A549 (cell line): ENCODE results near the gene GFER. TPM values are rescaled to one million over a fixed set of nuclear protein-coding genes. Genes with fewer than 3 reads are reported as not detected.

Experiments
- ATAC-seq, 2 experiments: fragments of 200-7000 bp in 1 of 2; fragments of >200 bp in 1 of 2; cut with Nextera tagmentation in 1 of 2; cut with Tn5 transposase in 1 of 2; 3 replicates each; pipeline versions ENCODE4 v1.8.0 to v1.9.1; 2018 to 2020; ENCODE audit warnings: mild to moderate bottlenecking in 1 of 2, moderate library complexity in 1 of 2
- CTCF ChIA-PET: fragments of 300-600 bp; sonication (Branson Sonifier 250); formaldehyde crosslinking; extraction: SDS; loops from one replicate; lab custom pipeline; 2021; ENCODE audit warnings: antibody characterized with exemption, inconsistent platforms; lab: Yijun Ruan, JAX
- POLR2A ChIA-PET: fragments of 350-600 bp; formaldehyde crosslinking; extraction: SDS; loops from one replicate; lab custom pipeline; 2021; ENCODE audit warnings: antibody characterized with exemption, inconsistent platforms; lab: Yijun Ruan, JAX
- DNase-seq, 2 experiments: peaks; one replicate each; pipeline versions ENCODE4 v3.0.0 to v3.0.0-alpha.2; 2011 to 2016; ENCODE audit warnings: low read depth in 1 of 2, low spot score in 1 of 2
- FAIRE-seq: peaks from 2 replicates; lab custom pipeline; 2011; peaks lifted over from hg19 to GRCh38; lab: Jason Lieb, UNC
- H3K27ac ChIP-seq, 2 experiments: fragments of >200 bp; sonication (Bioruptor Twin); formaldehyde crosslinking; 3 replicates each; pipeline ENCODE4 v1.5.1; 2016 to 2017
- H3K4me1 ChIP-seq: fragments of >200 bp; sonication (Bioruptor Twin); formaldehyde crosslinking; 3 replicates; pipeline ENCODE4 v1.6.1; 2016
- H3K4me2 ChIP-seq: fragments of >200 bp; sonication (Bioruptor Twin); formaldehyde crosslinking; 3 replicates; pipeline ENCODE4 v1.6.1; 2016
- H3K4me3 ChIP-seq: fragments of >200 bp; sonication (Bioruptor Twin); formaldehyde crosslinking; 3 replicates; pipeline ENCODE4 v1.5.1; 2016
- H3K9me3 ChIP-seq: fragments of >200 bp; sonication (Bioruptor Twin); formaldehyde crosslinking; 3 replicates; pipeline ENCODE4 v1.6.1; 2016
- BHLHE40 ChIP-seq: IDR thresholded peaks from 2 replicates; pipeline ENCODE4 v1.6.1; 2012; ENCODE audit warnings: low read depth, low read length, inconsistent platforms
- CEBPB ChIP-seq, 2 experiments: fragments of >200 bp in 1 of 2; sonication (Bioruptor Twin) in 1 of 2; formaldehyde crosslinking in 1 of 2; IDR thresholded peaks; 2 replicates each; pipeline ENCODE4 v1.6.1; 2012 to 2016
- CHD2 ChIP-seq: fragments of 150-350 bp; IDR thresholded peaks from 2 replicates; pipeline ENCODE4 v1.6.1; 2014; ENCODE audit warnings: low read length; ENCODE audit not compliant: partially characterized antibody
- CHD4 ChIP-seq: fragments of 200-600 bp; sonication (generic); IDR thresholded peaks from 2 replicates; pipeline ENCODE4 v1.6.1; 2016; ENCODE audit warnings: antibody characterized with exemption, mild to moderate bottlenecking, borderline replicate concordance
- EHMT2 ChIP-seq: fragments of 200-600 bp; sonication (generic); IDR thresholded peaks from 2 replicates; pipeline ENCODE4 v1.6.1; 2016; ENCODE audit warnings: antibody characterized with exemption, low read depth, mild to moderate bottlenecking, moderate library complexity
- FOSB ChIP-seq: fragments of 250-450 bp; sonication (Bioruptor Pico); IDR thresholded peaks from 2 replicates; pipeline ENCODE4 v1.5.0; 2020; ENCODE audit warnings: mild to moderate bottlenecking, moderate library complexity
- FOSL2 ChIP-seq, 2 experiments: fragments of 450-650 bp in 1 of 2; fragments of >200 bp in 1 of 2; sonication (Bioruptor Twin) in 1 of 2; formaldehyde crosslinking; IDR thresholded peaks; 2 replicates each; pipeline versions ENCODE4 v1.5.0 to v1.6.1; 2016 to 2020; ENCODE audit warnings: mild to moderate bottlenecking in 1 of 2, moderate library complexity in 1 of 2
- HDAC2 ChIP-seq: fragments of 200-600 bp; sonication (generic); IDR thresholded peaks from 2 replicates; pipeline ENCODE4 v1.6.1; 2016
- HEYL ChIP-seq: fragments of 250-450 bp; sonication (Bioruptor Pico); IDR thresholded peaks from 2 replicates; pipeline ENCODE4 v1.8.0; 2021; ENCODE audit warnings: mild to moderate bottlenecking, moderate library complexity
- HOXB13 ChIP-seq: fragments of 250-450 bp; sonication (Bioruptor Pico); IDR thresholded peaks from 2 replicates; pipeline ENCODE4 v1.5.0; 2020; ENCODE audit warnings: low read depth, mild to moderate bottlenecking, moderate library complexity
- HOXB5 ChIP-seq: fragments of 250-450 bp; sonication (Bioruptor Pico); IDR thresholded peaks from 2 replicates; pipeline ENCODE4 v1.5.0; 2020; ENCODE audit warnings: mild to moderate bottlenecking, moderate library complexity
- JUNB ChIP-seq: fragments of >200 bp; sonication (Bioruptor Twin); formaldehyde crosslinking; IDR thresholded peaks from 2 replicates; pipeline ENCODE4 v1.6.1; 2016
- MAFK ChIP-seq: fragments of 450-650 bp; IDR thresholded peaks from 2 replicates; pipeline ENCODE4 v1.6.1; 2014; ENCODE audit not compliant: partially characterized antibody
- NR3C1 ChIP-seq: fragments of >200 bp; sonication (Bioruptor Twin); formaldehyde crosslinking; IDR thresholded peaks from 3 replicates; pipeline ENCODE4 v1.6.1; 2017
- RARB ChIP-seq: fragments of 250-450 bp; sonication (Bioruptor Pico); IDR thresholded peaks from 2 replicates; pipeline ENCODE4 v1.8.0; 2021; ENCODE audit warnings: mild to moderate bottlenecking, moderate library complexity
- RNF2 ChIP-seq: fragments of 200-600 bp; sonication (generic); IDR thresholded peaks from 2 replicates; pipeline ENCODE4 v1.6.1; 2016; ENCODE audit warnings: low read depth, mild to moderate bottlenecking, antibody characterized with exemption, moderate library complexity, borderline replicate concordance
- TP53 ChIP-seq: fragments of 250-450 bp; sonication (Bioruptor Pico); IDR thresholded peaks from 2 replicates; pipeline ENCODE4 v1.5.0; 2021; ENCODE audit warnings: mild to moderate bottlenecking, moderate library complexity
- ZC3H11A ChIP-seq: fragments of 450-650 bp; IDR thresholded peaks from 2 replicates; pipeline ENCODE4 v1.6.1; 2014; ENCODE audit warnings: antibody characterized with exemption, mild to moderate bottlenecking
- ZSCAN20 ChIP-seq: fragments of 250-450 bp; sonication (Bioruptor Pico); IDR thresholded peaks from 2 replicates; pipeline ENCODE4 v1.8.0; 2022; ENCODE audit warnings: mild to moderate bottlenecking, moderate library complexity
- WGBS: methylation state at CpG from one replicate; pipeline ENCODE4 v1.1.6; 2017; ENCODE audit errors: missing lambda C conversion rate; 5-methylcytosine and 5-hydroxymethylcytosine counted together
- polyA plus RNA-seq, 4 experiments: library from polyadenylated mRNA; depleted of rRNA in 3 of 4; stranded (reverse); fragments of >200 nt; fragmentation: RNase III in 1 of 4; extraction: RNeasy Plus Mini Kit Qiagen cat#74134 plus additional on column Dnase treatment in 1 of 4; gene quantifications; 2 replicates in 3 of 4; 3 replicates in 1 of 4; pipeline ENCODE4 v1.2.3, GENCODE V29; 2011 to 2017
- TF ChIP-seq, protein P1 (sequence below): IDR thresholded peaks from 2 replicates; pipeline ENCODE4 v1.6.1; 2012
- TF ChIP-seq, protein P2 (sequence below): fragments of >200 bp; sonication (Bioruptor Twin); formaldehyde crosslinking; IDR thresholded peaks from 3 replicates; pipeline ENCODE4 v1.6.1; 2016
- TF ChIP-seq, protein P3 (sequence below): IDR thresholded peaks from 2 replicates; pipeline ENCODE4 v1.6.1; 2012
- TF ChIP-seq, protein P4 (sequence below): IDR thresholded peaks from 2 replicates; pipeline ENCODE4 v1.6.1; 2012; ENCODE audit warnings: low read depth, borderline replicate concordance

Gene GFER
- polyA plus RNA-seq, 2 of the 4 experiments (the other 2 are of a cell fraction) = 12.9 to 33.9 TPM

DNA sequence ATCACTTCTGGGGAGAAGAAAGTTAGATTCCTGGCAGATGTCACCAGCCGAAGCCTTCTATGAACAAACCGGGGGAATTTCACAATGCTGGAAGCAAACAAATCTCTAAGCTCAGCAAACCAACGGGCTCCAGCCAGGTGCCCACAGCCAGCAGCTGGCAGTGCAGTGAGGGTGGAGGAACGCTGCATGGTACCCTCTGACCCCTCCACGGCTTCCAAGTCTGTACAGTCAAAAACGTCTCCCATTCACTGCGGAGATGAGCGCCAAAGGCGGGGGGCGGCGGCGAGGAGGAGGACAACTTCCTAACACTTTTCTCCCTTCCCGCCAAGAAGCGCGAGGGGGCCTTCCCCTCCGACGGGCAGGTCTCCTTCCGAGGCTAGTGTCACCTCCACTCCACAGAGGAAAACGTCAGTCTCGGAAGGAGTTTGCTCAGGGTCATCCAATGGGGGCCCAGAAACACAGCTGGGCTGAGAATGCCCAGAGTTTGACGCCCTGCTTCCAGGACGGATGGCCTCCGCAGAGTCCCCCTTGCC is 24.7 kb downstream of the GFER start:
- 3% methylated on average over 19 of the region's 23 CpGs for WGBS
- Histone ChIP-seq H3K27ac (peak overlapping the region; percentile 95 to 98), H3K4me2 (peak overlapping the region; percentile 91), H3K4me3 (peak overlapping the region; percentile 94), H3K4me1 (peaks cover 52% of the 10 kb centered on the region), H3K9me3 (no peaks in the 10 kb centered on the region)
- POLR2A ChIA-PET = interaction anchor here (0.7 to 1.4 kb wide), 3 partner anchors 25 to 146 kb away, joined by 3 to 4 read pairs (median 4); partner anchors contain the start of genes GFER, RPS2 and TRAF7
- DNase-seq (no peak), FAIRE-seq (no peak), ATAC-seq (no peak)
- CTCF ChIA-PET = interaction anchor here (0.9 to 11.3 kb wide), 7 partner anchors 14 to 138 kb away, joined by 3 to 196 read pairs (median 4); partner anchors contain the start of genes GFER, NOXO1 and SYNGR3
- TF ChIP-seq MAFK = no peak
- TF ChIP-seq, protein P1, sequence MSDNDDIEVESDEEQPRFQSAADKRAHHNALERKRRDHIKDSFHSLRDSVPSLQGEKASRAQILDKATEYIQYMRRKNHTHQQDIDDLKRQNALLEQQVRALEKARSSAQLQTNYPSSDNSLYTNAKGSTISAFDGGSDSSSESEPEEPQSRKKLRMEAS = peak; percentile 69
- TF ChIP-seq CHD2 = no peak
- TF ChIP-seq, protein P2, sequence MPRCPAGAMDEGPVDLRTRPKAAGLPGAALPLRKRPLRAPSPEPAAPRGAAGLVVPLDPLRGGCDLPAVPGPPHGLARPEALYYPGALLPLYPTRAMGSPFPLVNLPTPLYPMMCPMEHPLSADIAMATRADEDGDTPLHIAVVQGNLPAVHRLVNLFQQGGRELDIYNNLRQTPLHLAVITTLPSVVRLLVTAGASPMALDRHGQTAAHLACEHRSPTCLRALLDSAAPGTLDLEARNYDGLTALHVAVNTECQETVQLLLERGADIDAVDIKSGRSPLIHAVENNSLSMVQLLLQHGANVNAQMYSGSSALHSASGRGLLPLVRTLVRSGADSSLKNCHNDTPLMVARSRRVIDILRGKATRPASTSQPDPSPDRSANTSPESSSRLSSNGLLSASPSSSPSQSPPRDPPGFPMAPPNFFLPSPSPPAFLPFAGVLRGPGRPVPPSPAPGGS = no peak
- no peak for TF ChIP-seq ZC3H11A
- TF ChIP-seq NR3C1 = no peak
- no peak for TF ChIP-seq HEYL (CRISPR knock-in tag)
- TF ChIP-seq FOSB (CRISPR knock-in tag) = no peak
- TF ChIP-seq RARB (CRISPR knock-in tag) = no peak
- no peak for TF ChIP-seq HOXB5 (CRISPR knock-in tag)
- TF ChIP-seq BHLHE40 = no peak
- no peak for TF ChIP-seq RNF2
- TF ChIP-seq ZSCAN20 = no peak
- no peak for TF ChIP-seq JUNB
- 0 out of 4 replicates have a peak, but pooled peaks of 1 of the 2 experiments have one; percentile 25 for TF ChIP-seq CEBPB (IDR thresholded peaks at IDR 0.05)
- TF ChIP-seq EHMT2 = no peak
- no peak for TF ChIP-seq HOXB13 (CRISPR knock-in tag)
- no peak for TF ChIP-seq FOSL2 (IDR thresholded peaks at IDR 0.05)
- TF ChIP-seq FOSL2 (CRISPR knock-in tag; IDR thresholded peaks at IDR 0.05) = no peak
- TF ChIP-seq HDAC2 = no peak
- TF ChIP-seq, protein P3, sequence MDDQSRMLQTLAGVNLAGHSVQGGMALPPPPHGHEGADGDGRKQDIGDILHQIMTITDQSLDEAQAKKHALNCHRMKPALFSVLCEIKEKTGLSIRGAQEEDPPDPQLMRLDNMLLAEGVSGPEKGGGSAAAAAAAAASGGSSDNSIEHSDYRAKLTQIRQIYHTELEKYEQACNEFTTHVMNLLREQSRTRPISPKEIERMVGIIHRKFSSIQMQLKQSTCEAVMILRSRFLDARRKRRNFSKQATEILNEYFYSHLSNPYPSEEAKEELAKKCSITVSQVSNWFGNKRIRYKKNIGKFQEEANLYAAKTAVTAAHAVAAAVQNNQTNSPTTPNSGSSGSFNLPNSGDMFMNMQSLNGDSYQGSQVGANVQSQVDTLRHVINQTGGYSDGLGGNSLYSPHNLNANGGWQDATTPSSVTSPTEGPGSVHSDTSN = no peak
- no peak for TF ChIP-seq CHD4
- 0 out of 2 replicates have a peak, but pooled peaks have one; percentile 33 for TF ChIP-seq TP53 (CRISPR knock-in tag)
- TF ChIP-seq, protein P4, sequence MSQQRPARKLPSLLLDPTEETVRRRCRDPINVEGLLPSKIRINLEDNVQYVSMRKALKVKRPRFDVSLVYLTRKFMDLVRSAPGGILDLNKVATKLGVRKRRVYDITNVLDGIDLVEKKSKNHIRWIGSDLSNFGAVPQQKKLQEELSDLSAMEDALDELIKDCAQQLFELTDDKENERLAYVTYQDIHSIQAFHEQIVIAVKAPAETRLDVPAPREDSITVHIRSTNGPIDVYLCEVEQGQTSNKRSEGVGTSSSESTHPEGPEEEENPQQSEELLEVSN = peak; percentile 95

DNA sequence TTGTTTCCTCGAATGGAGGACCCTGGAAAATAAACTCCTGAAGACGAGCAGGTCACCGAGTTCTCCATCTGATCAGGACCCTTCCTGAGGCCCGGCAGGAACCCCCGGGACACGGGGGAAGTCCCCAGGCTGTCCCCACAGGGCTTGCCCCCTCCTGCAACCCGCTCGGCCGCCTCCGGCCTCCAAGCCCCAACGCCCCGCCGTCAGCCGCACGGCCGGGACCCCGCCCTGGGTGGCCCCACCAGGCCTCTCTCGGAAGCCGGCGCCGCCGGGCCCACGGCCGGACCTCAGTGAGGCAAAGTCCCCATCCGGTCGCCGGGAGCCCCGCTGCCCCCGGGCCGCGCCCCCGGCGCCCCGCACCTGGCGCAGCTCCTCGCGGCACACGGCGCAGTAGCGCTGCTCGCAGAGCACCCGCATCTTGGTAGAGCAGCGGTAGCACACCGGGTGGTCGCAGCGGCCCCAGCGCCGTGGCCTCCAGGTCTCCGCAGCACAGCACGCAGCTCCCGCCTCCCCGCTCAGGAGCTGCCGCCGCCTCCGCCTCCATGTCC is 25.2 kb downstream of the GFER start:
- peaks cover 53% of the 10 kb centered on the region for H3K4me1 ChIP-seq
- DNase-seq = no peak
- peak overlapping the region; percentile 91 for H3K4me2 ChIP-seq
- no peak for FAIRE-seq
- CTCF ChIA-PET = interaction anchor here (0.9 to 11.3 kb wide), 5 partner anchors 13 to 138 kb away, joined by 3 to 196 read pairs (median 11); partner anchors contain the start of genes GFER, NOXO1 and SYNGR3
- H3K9me3 ChIP-seq = no peaks in the 10 kb centered on the region
- H3K27ac ChIP-seq = peak overlapping the region; percentile 95 to 98
- POLR2A ChIA-PET = interaction anchor here (1.3 kb wide), 1 partner anchor 146 kb away, joined by 4 read pairs; the partner anchor contains the start of gene TRAF7
- H3K4me3 ChIP-seq = peak overlapping the region; percentile 94
- WGBS = 3% methylated on average over 11 of the region's 55 CpGs
- no peak for TF ChIP-seq RARB (CRISPR knock-in tag)
- TF ChIP-seq, protein P1 = 0 out of 2 replicates have a peak, but pooled peaks have one; percentile 7
- peak in 1 of 2 experiments; percentile 35; a peak in 4 of 6 replicates for ATAC-seq
